IPS-20b (cell line): ENCODE measurements around the gene ADAMTSL1.

Experiments used
- H3K27ac ChIP-seq: one replicate; pipeline ENCODE4 v1.5.1; 2013; ENCODE audit warnings: low read length
- H3K27me3 ChIP-seq: 2 replicates; pipeline ENCODE4 v1.6.1; 2013; ENCODE audit warnings: mild to moderate bottlenecking, low read length, inconsistent platforms; ENCODE audit not compliant: insufficient read depth
- H3K36me3 ChIP-seq: 2 replicates; pipeline ENCODE4 v1.6.1; 2013; ENCODE audit warnings: low read depth, mild to moderate bottlenecking, inconsistent platforms, low read length, moderate library complexity; ENCODE audit not compliant: insufficient read depth
- H3K4me1 ChIP-seq: 2 replicates; pipeline ENCODE4 v1.6.1; 2013; ENCODE audit warnings: mild to moderate bottlenecking, control low read depth, inconsistent platforms, low read length, moderate library complexity; ENCODE audit not compliant: insufficient read depth
- H3K4me3 ChIP-seq: 2 replicates; pipeline ENCODE4 v1.5.1; 2013; ENCODE audit warnings: mild to moderate bottlenecking, low read length, inconsistent platforms
- H3K9ac ChIP-seq: 2 replicates; pipeline ENCODE4 v1.6.1; 2013; ENCODE audit warnings: low read depth, mild to moderate bottlenecking, inconsistent platforms, low read length, moderate library complexity
- H3K9me3 ChIP-seq: 2 replicates; pipeline ENCODE4 v1.6.1; 2013; ENCODE audit warnings: mild to moderate bottlenecking, low read depth, low read length, inconsistent platforms; ENCODE audit not compliant: insufficient read depth

Gene ADAMTSL1

DNA sequence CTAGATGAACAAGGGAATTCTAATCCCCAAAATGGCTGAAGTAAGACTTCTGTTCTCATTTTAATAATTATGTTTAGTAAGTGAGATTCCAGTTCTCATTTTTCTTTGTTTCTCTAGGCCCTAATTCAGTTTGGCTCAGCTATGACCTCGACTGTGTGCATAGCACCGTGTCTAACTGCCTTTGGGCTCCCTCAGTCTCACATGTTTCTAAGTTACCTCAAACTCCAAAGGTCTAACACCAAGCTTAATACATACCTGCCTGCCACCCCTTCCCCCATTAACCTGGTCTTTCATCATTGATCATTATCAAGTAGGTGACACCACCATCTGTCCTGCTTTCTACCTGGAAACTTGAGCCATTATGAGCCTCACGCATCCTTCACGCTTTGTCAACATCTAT, 285.9 kb downstream of the ADAMTSL1 start:
- H3K9ac ChIP-seq: no peak overlapping the region
- no peak overlapping the region for H3K27ac ChIP-seq
- no peaks in the 10 kb centered on the region for H3K36me3 ChIP-seq
- no peaks in the 10 kb centered on the region for H3K27me3 ChIP-seq
- H3K9me3 ChIP-seq: no peaks in the 10 kb centered on the region
- H3K4me1 ChIP-seq: no peaks in the 10 kb centered on the region
- no peak overlapping the region for H3K4me3 ChIP-seq

GRCh38 chr9:18761742-18762300, 287.9 kb downstream of the ADAMTSL1 start:
- H3K9me3 ChIP-seq: no peaks in the 10 kb centered on the region
- no peaks in the 10 kb centered on the region for H3K27me3 ChIP-seq
- H3K4me3 ChIP-seq: no peak overlapping the region

GRCh38 chr9:18766989-18767550, 293.1 kb downstream of the ADAMTSL1 start:
- no peak overlapping the region for H3K27ac ChIP-seq
- no peaks in the 10 kb centered on the region for H3K4me1 ChIP-seq
- no peak overlapping the region for H3K4me3 ChIP-seq
- H3K36me3 ChIP-seq: no peaks in the 10 kb centered on the region
- H3K9ac ChIP-seq: no peak overlapping the region
- no peaks in the 10 kb centered on the region for H3K27me3 ChIP-seq
- H3K9me3 ChIP-seq: no peaks in the 10 kb centered on the region

More at GRCh38 chr9:18761742-18762300, 287.9 kb downstream of the ADAMTSL1 start:
- H3K9ac ChIP-seq: no peak overlapping the region
- no peaks in the 10 kb centered on the region for H3K36me3 ChIP-seq
- no peaks in the 10 kb centered on the region for H3K4me1 ChIP-seq
- H3K27ac ChIP-seq: no peak overlapping the region

DNA sequence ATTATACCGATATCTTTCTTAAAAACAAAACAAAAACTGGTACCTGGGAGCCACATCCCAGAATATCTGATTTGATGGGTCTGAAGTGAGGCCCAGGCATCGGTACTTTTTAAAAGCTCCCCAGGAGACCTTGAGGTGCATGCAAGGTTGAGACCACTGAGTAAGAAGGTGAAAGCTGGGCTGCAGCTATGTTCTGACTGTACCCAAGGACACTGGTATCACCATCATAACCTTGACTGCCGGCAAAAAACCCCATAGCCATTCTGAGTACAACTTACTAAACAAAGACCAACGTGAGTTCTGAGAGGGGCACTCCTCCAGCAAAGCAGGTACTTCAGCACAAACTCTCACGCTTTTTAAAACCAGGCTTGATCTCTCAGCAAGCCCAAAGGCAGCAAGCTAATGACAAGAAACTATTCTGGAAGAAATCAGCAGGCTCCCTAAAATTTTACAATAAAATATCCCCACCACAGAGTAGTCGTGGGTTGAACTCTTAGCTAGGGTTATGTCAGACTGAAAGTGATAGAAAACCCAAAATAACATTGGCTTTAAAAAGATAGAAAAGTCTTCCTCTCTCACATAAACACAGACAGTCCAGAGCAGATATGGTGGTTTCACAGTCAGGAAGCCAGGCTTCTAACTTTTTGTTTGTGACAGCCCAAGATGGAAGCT, 295.1 kb downstream of the ADAMTSL1 start:
- no peak overlapping the region for H3K9ac ChIP-seq
- no peaks in the 10 kb centered on the region for H3K9me3 ChIP-seq
- H3K36me3 ChIP-seq: no peaks in the 10 kb centered on the region
- H3K4me3 ChIP-seq: no peak overlapping the region
- H3K27ac ChIP-seq: no peak overlapping the region
- no peaks in the 10 kb centered on the region for H3K27me3 ChIP-seq
- no peaks in the 10 kb centered on the region for H3K4me1 ChIP-seq

DNA sequence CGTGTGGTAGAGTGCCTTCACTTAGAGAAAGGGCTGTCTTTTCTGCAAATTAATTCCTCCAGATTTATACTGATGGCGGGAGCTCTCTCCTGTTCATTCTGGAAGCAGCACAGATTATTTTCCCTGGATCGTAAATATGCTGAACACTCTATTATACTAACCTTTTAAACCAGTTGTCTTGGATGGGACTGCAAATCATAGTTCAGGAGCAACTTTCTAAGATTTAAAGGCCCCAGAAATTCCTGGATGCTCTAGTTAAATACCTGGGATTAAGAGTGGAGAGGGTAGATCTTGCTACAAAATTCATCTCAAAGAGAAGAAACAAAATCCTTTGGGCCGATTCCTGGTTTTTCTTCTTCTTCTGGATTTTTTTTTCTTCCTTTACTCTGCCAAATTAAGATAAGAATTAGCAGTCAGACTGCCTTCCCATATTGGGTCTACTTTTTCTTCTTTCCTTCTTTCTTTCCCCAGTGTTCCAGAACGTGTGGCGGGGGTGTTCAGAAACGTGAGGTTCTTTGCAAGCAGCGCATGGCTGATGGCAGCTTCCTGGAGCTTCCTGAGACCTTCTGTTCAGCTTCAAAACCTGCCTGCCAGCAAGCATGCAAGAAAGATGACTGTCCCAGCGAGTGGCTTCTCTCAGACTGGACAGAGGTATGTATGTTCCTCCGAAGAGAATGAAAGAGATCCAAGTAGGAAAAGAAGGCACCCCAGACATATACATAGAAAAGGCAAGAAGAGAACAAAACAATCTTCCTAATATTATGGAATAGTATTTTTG, 296.4 kb downstream of the ADAMTSL1 start:
- Histone ChIP-seq H3K9ac (no peak overlapping the region), H3K27me3 (no peaks in the 10 kb centered on the region), H3K27ac (no peak overlapping the region), H3K4me3 (no peak overlapping the region), H3K36me3 (no peaks in the 10 kb centered on the region), H3K4me1 (no peaks in the 10 kb centered on the region), H3K9me3 (no peaks in the 10 kb centered on the region)

DNA sequence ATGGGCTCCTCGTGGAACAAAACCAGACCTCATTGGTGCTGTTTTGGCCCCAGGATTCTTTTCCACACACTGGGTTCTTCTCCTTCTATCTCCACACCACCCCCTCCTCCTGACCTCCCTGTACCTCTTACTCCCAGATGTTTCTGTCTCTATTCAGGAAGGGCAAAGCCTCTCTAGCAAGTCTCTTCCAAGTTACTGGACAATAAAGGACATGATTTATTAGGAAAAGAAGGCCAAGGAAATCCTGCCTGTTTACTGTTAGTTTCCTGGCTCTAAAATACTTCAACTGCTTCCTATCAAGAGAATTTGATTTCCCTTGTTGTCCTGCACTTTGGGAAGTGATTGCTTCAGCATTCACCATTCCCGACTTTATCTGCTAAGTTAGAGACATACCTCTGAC, 297.1 kb downstream of the ADAMTSL1 start:
- H3K4me3 ChIP-seq: no peak overlapping the region
- no peaks in the 10 kb centered on the region for H3K4me1 ChIP-seq
- no peaks in the 10 kb centered on the region for H3K9me3 ChIP-seq
- no peak overlapping the region for H3K27ac ChIP-seq
- no peaks in the 10 kb centered on the region for H3K36me3 ChIP-seq
- H3K27me3 ChIP-seq: no peaks in the 10 kb centered on the region
- no peak overlapping the region for H3K9ac ChIP-seq

DNA sequence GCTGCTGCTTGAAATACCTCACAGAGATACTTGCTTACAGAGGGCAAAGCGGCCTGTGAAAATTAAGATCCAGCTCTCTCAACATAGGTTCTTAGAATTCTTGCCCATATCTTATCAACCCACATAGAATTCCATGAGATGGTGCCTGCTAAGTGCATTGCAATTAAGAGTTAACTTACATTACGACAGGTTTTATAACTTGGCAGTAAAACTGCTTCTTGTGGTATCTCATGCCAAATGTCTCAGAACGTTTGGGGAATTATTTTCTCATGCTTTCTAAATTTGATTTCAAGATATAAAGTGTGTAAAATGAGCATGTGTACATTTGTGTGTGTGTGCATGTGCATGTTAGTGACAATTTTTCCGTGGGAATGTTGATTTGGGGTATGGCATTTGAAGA, 297.8 kb downstream of the ADAMTSL1 start:
- H3K36me3 ChIP-seq: no peaks in the 10 kb centered on the region
- no peak overlapping the region for H3K9ac ChIP-seq
- no peaks in the 10 kb centered on the region for H3K4me1 ChIP-seq
- no peak overlapping the region for H3K27ac ChIP-seq
- H3K9me3 ChIP-seq: no peaks in the 10 kb centered on the region
- H3K27me3 ChIP-seq: no peaks in the 10 kb centered on the region
- no peak overlapping the region for H3K4me3 ChIP-seq

DNA sequence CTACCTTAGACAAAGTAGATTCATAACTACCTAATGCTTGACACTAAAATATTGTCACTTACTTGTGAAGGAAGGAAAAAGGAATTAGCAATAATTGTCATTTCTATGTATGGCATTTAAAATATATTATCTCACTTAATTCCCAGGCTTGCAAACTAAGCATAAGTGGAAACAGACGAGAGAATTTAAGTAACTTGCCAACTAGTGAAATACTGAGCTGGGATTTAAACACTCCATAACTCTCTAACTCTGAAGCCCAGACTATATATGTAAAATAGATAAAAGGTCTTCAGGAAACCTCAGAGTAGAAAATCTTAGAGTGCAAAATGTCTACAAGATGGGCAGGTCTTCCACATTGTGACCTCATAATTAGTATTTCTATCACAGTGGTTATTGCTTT, 301.3 kb downstream of the ADAMTSL1 start:
- no peak overlapping the region for H3K4me3 ChIP-seq
- H3K9ac ChIP-seq: no peak overlapping the region
- no peaks in the 10 kb centered on the region for H3K9me3 ChIP-seq
- no peaks in the 10 kb centered on the region for H3K27me3 ChIP-seq
- no peaks in the 10 kb centered on the region for H3K4me1 ChIP-seq
- no peak overlapping the region for H3K27ac ChIP-seq
- H3K36me3 ChIP-seq: no peaks in the 10 kb centered on the region

DNA sequence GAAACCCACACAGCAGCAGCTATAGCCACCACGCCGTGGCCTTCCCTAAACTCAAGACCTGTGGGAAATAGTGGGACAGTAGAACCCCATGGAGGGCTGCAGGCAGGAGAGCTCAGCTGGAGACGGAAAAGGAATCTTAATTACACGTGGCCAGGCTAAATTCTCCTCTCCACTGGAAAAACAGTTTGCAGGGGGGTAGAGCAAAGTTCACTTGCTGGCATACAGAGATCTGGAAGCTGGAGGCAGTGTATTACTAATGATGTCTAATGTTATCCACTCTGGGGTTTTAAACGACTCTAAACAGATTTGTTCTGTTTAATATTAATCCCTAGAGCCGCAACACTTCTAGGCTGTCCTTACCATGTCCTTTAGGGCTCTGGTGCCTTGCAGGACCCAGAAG, 302.0 kb downstream of the ADAMTSL1 start:
- Histone ChIP-seq H3K4me1 (no peaks in the 10 kb centered on the region), H3K36me3 (no peaks in the 10 kb centered on the region)

GRCh38 chr9:18776836-18777820, 303.2 kb downstream of the ADAMTSL1 start:
- Histone ChIP-seq H3K36me3 (no peaks in the 10 kb centered on the region), H3K9me3 (no peaks in the 10 kb centered on the region), H3K4me3 (no peak overlapping the region)

More for the DNA sequence above, 302.0 kb downstream of the ADAMTSL1 start:
- Histone ChIP-seq H3K27ac (no peak overlapping the region), H3K9me3 (no peaks in the 10 kb centered on the region), H3K9ac (no peak overlapping the region), H3K27me3 (no peaks in the 10 kb centered on the region), H3K4me3 (no peak overlapping the region)

GRCh38 chr9:18778147-18778546, 304.2 kb downstream of the ADAMTSL1 start:
- no peaks in the 10 kb centered on the region for H3K9me3 ChIP-seq
- no peak overlapping the region for H3K4me3 ChIP-seq
- no peaks in the 10 kb centered on the region for H3K27me3 ChIP-seq
- no peaks in the 10 kb centered on the region for H3K36me3 ChIP-seq
- H3K4me1 ChIP-seq: no peaks in the 10 kb centered on the region
- H3K9ac ChIP-seq: no peak overlapping the region
- no peak overlapping the region for H3K27ac ChIP-seq

More at GRCh38 chr9:18776836-18777820, 303.2 kb downstream of the ADAMTSL1 start:
- no peaks in the 10 kb centered on the region for H3K27me3 ChIP-seq
- H3K4me1 ChIP-seq: no peaks in the 10 kb centered on the region
- no peak overlapping the region for H3K27ac ChIP-seq
- no peak overlapping the region for H3K9ac ChIP-seq
